Neural cell (in vitro differentiated cells): ENCODE measurements around the gene JMJD7. TPM values are rescaled to one million over a fixed set of nuclear protein-coding genes. Genes with fewer than 3 reads are reported as not detected.

Experiments
- H2AFZ ChIP-seq: fragments of 200-600, 300-800 bp; sonication (generic), shearing (Covaris generic); 2 replicates; pipeline ENCODE4 v1.6.0; 2014; ENCODE audit warnings: low read depth, mild to moderate bottlenecking, antibody characterized with exemption, low read length, moderate library complexity
- H3F3A ChIP-seq: fragments of 200-600 bp; shearing (Covaris generic); 2 replicates; pipeline ENCODE4 v1.6.1; 2016; ENCODE audit warnings: mild to moderate bottlenecking, moderate library complexity, mixed read lengths, antibody characterized with exemption, low read length; ENCODE audit not compliant: insufficient read depth, poor library complexity, severe bottlenecking
- H3K27ac ChIP-seq: fragments of 200-600, 300-800 bp; sonication (generic), shearing (Covaris generic); 2 replicates; pipeline ENCODE4 v1.5.1; 2014; ENCODE audit warnings: mild to moderate bottlenecking, low read length, moderate library complexity
- H3K27me3 ChIP-seq: fragments of 300-800, 200-600 bp; sonication (generic), shearing (Covaris generic); 2 replicates; pipeline ENCODE4 v1.6.0; 2014; ENCODE audit warnings: mild to moderate bottlenecking, low read depth, low read length, moderate library complexity; ENCODE audit not compliant: insufficient read depth
- H3K36me3 ChIP-seq: fragments of 300-800, 200-600 bp; sonication (generic), shearing (Covaris generic); 2 replicates; pipeline ENCODE4 v1.5.1; 2014; ENCODE audit warnings: mild to moderate bottlenecking, antibody characterized with exemption, low read length, moderate library complexity; ENCODE audit not compliant: insufficient read depth
- H3K4me2 ChIP-seq: fragments of 300-800, 200-600 bp; sonication (generic), shearing (Covaris generic); 2 replicates; pipeline ENCODE4 v1.6.0; 2014; ENCODE audit warnings: mild to moderate bottlenecking, low read length
- H3K4me3 ChIP-seq: fragments of 300-800, 200-600 bp; sonication (generic), shearing (Covaris generic); 2 replicates; pipeline ENCODE4 v1.5.1; 2014; ENCODE audit warnings: mild to moderate bottlenecking, low read length, moderate library complexity
- H3K79me2 ChIP-seq: fragments of 200-600 bp; shearing (Covaris generic); replicated peaks from 2 replicates; pipeline ENCODE4 v1.6.0; 2014; ENCODE audit warnings: mild to moderate bottlenecking, low read length, moderate library complexity; ENCODE audit not compliant: insufficient read depth
- H3K9ac ChIP-seq: fragments of 300-800, 200-600 bp; sonication (generic), shearing (Covaris generic); 2 replicates; pipeline ENCODE4 v1.6.1; 2016; ENCODE audit warnings: mild to moderate bottlenecking, low read length, mixed read lengths
- H3K9me2 ChIP-seq: fragments of 200-600 bp; shearing (Covaris generic); 2 replicates; pipeline ENCODE4 v1.6.1; 2016; ENCODE audit warnings: mild to moderate bottlenecking, low read length, mixed read lengths; ENCODE audit not compliant: insufficient read depth
- H3K9me3 ChIP-seq: fragments of 200-600, 300-800 bp; sonication (generic), shearing (Covaris generic); 2 replicates; pipeline ENCODE4 v1.6.1; 2016; ENCODE audit warnings: mild to moderate bottlenecking, mixed run types, low read length, moderate library complexity, mixed read lengths
- H4K20me1 ChIP-seq: fragments of 200-600 bp; shearing (Covaris generic); 2 replicates; pipeline ENCODE4 v1.6.1; 2016; ENCODE audit warnings: mild to moderate bottlenecking, mixed run types; ENCODE audit not compliant: insufficient read depth
- CTCF ChIP-seq: fragments of 450-650 bp; IDR thresholded peaks from 2 replicates; pipeline ENCODE4 v1.5.1; 2014; ENCODE audit warnings: antibody characterized with exemption, mild to moderate bottlenecking, moderate library complexity; ENCODE audit not compliant: poor library complexity, severe bottlenecking
- EP300 ChIP-seq: fragments of 450-650 bp; conservative IDR thresholded peaks from 2 replicates; pipeline ENCODE4 v1.6.1; 2014; ENCODE audit warnings: antibody characterized with exemption, mild to moderate bottlenecking, moderate library complexity; ENCODE audit not compliant: poor library complexity, severe bottlenecking
- EZH2 ChIP-seq: fragments of 200-600, 300-800 bp; shearing (Covaris generic), sonication (generic); IDR thresholded peaks from 2 replicates; pipeline ENCODE4 v1.6.1; 2014; ENCODE audit warnings: antibody characterized with exemption, low read length, borderline replicate concordance, mild to moderate bottlenecking; ENCODE audit not compliant: insufficient read depth, poor library complexity, severe bottlenecking
- MXI1 ChIP-seq: fragments of 450-650 bp; conservative IDR thresholded peaks from 2 replicates; pipeline ENCODE4 v1.6.1; 2014; ENCODE audit warnings: antibody characterized with exemption, mild to moderate bottlenecking; ENCODE audit not compliant: poor library complexity, severe bottlenecking
- POLR2AphosphoS5 ChIP-seq: IDR thresholded peaks from 2 replicates; pipeline ENCODE4 v1.6.1; 2012
- RAD21 ChIP-seq: fragments of 450-650 bp; conservative IDR thresholded peaks from 2 replicates; pipeline ENCODE4 v1.6.1; 2014; ENCODE audit warnings: antibody characterized with exemption, mild to moderate bottlenecking, moderate library complexity
- REST ChIP-seq: IDR thresholded peaks from 2 replicates; pipeline ENCODE4 v1.6.1; 2012; ENCODE audit warnings: borderline replicate concordance
- SMC3 ChIP-seq: fragments of 450-650 bp; conservative IDR thresholded peaks from 2 replicates; pipeline ENCODE4 v1.6.1; 2014; ENCODE audit warnings: antibody characterized with exemption, mild to moderate bottlenecking, moderate library complexity; ENCODE audit not compliant: poor library complexity
- polyA plus RNA-seq: library from polyadenylated mRNA; depleted of rRNA; stranded (reverse); fragments of >200 nt; gene quantifications from 2 replicates; pipeline ENCODE4 v1.2.3, GENCODE V29; 2014

JMJD7 gene
- polyA plus RNA-seq, 1 donor from 2014 or later: 14.0 TPM

- H3K9ac ChIP-seq: no peak overlapping the region
Measured at GRCh38 chr15:41862515-41863116, 34.7 kb downstream of the JMJD7 start.

GRCh38 chr15:41865490-41866055 lies 37.7 kb downstream of the JMJD7 start:
- H3K27ac ChIP-seq: no peak overlapping the region
- H4K20me1 ChIP-seq: no peaks in the 10 kb centered on the region
- H3K9ac ChIP-seq: no peak overlapping the region
- no peak for TF ChIP-seq RAD21
- TF ChIP-seq MXI1: no peak
- no peak for TF ChIP-seq REST
- TF ChIP-seq POLR2AphosphoS5: no peak
- H3K9me3 ChIP-seq: no peaks in the 10 kb centered on the region
- H2AFZ ChIP-seq: no peak overlapping the region
- no peaks in the 10 kb centered on the region for H3K9me2 ChIP-seq
- H3K79me2 ChIP-seq: no peaks in the 10 kb centered on the region
- H3K27me3 ChIP-seq: no peaks in the 10 kb centered on the region
- H3K4me3 ChIP-seq: no peak overlapping the region
- no peaks in the 10 kb centered on the region for H3K36me3 ChIP-seq
- no peaks in the 10 kb centered on the region for H3F3A ChIP-seq
- H3K4me2 ChIP-seq: no peak overlapping the region

More at GRCh38 chr15:41862515-41863116, 34.7 kb downstream of the JMJD7 start:
- Histone ChIP-seq H3K36me3 (no peaks in the 10 kb centered on the region), H3K4me3 (no peak overlapping the region), H3K4me2 (no peak overlapping the region), H3F3A (no peaks in the 10 kb centered on the region), H3K9me2 (no peaks in the 10 kb centered on the region), H2AFZ (no peak overlapping the region), H3K9me3 (no peaks in the 10 kb centered on the region), H3K79me2 (no peaks in the 10 kb centered on the region), H3K27ac (no peak overlapping the region), H4K20me1 (no peaks in the 10 kb centered on the region), H3K27me3 (no peaks in the 10 kb centered on the region)
- no peak for TF ChIP-seq SMC3
- no peak for TF ChIP-seq POLR2AphosphoS5
- TF ChIP-seq RAD21: no peak
- TF ChIP-seq REST: no peak
- no peak for TF ChIP-seq EZH2
- TF ChIP-seq CTCF: no peak
- TF ChIP-seq EP300: no peak
